ENCODE data around the gene SDS.

Gene SDS

DNA sequence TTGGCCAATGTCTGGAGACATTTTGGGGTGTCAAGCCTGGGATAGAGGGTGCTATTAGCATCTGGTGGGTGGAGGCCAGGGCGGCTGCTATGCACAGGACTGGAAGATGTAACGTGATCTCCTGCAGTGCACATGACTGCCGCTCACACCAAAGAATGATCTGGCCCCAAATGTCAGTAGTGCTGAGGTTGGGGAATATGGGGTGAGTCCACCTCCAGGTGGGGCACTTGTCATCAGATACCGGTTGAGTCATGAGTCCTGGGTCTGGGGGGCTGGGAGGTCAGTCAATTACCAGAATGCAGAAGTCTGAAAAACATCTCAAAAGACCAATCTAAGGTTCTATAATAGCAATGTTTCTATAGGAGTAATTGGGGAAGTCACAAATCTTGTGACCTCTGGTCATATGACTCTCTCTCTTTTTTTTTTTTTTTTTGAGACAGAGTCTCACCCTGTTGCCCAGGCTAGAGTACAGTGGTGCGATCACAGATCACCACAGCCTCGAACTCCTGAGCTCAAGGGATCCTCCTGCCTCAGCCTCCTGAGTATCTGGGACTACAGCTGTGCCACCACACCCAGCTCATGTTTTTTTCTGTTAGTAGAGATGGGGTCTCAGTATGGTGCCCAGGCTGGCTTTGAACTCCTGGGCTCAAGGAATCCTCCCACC is 12.5 kb upstream of the SDS start:
- Mint-ChIP-seq H3K27ac (no peak overlapping the region), H3K36me3 (no peaks in the 10 kb centered on the region), H3K4me3 (no peak overlapping the region), H3K4me1 (no peaks in the 10 kb centered on the region), H3K9me3 (no peaks in the 10 kb centered on the region)
- no peak for DNase-seq (ENCODE audit: low spot score in 2 of 2)
- ATAC-seq: no peak

DNA sequence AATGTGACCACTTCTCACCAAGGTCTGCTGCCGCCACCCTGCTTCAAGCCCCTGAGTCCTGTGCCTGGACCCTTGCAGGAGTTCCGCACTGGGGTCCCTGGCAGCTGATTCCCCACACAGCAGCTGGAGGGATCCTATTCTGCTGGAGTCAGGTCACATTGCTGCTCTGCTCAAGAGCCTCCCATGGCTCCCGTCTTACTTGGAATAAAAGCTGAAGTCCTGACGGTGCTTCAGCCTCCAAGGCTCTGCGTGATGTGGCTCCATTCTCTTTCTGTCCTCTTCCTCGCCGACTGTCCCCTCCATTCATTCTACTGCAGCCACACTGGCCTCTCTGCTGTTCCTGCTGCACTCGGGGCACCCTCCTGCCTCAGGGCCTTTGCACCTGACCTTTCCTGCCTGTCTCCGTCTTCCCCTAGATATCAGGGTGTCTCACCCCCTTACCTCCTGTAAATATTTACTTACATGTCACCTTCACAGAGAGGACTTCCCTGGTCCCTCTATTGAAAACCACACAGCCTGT is 10.9 kb upstream of the SDS start:
- ATAC-seq: no peak
- DNase-seq (ENCODE audit: low spot score in 2 of 2): no peak
- Mint-ChIP-seq H3K36me3 (no peaks in the 10 kb centered on the region), H3K27ac (no peak overlapping the region), H3K9me3 (no peaks in the 10 kb centered on the region), H3K4me1 (no peaks in the 10 kb centered on the region), H3K4me3 (no peak overlapping the region)

DNA sequence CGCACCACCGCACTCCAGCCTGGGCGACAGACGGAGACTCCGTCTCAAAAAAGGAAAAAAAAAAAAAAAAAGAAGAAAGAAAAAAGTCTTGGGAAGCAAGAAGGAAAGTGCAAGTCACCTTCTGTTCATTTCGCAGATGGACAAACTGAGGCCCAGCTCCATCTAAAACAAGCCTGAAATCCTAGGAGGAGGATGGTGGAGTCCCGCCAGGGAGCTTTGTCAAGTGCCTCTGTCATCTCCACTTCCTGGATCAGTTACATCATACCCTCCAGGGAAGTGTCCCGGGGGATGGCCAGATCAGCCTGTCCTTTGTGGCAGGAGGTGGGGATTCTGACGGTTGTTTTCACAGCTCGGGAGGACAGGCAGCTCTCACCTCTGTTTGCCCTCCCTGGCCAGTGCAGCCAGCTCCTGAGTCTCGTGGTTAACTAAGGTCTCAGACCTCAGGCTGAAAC is 9.8 kb upstream of the SDS start:
- Mint-ChIP-seq H3K4me3 (no peak overlapping the region), H3K27ac (no peak overlapping the region), H3K4me1 (no peaks in the 10 kb centered on the region), H3K36me3 (no peaks in the 10 kb centered on the region), H3K9me3 (no peaks in the 10 kb centered on the region)
- ATAC-seq (no peak), DNase-seq (ENCODE audit: low spot score in 2 of 2) (no peak)

DNA sequence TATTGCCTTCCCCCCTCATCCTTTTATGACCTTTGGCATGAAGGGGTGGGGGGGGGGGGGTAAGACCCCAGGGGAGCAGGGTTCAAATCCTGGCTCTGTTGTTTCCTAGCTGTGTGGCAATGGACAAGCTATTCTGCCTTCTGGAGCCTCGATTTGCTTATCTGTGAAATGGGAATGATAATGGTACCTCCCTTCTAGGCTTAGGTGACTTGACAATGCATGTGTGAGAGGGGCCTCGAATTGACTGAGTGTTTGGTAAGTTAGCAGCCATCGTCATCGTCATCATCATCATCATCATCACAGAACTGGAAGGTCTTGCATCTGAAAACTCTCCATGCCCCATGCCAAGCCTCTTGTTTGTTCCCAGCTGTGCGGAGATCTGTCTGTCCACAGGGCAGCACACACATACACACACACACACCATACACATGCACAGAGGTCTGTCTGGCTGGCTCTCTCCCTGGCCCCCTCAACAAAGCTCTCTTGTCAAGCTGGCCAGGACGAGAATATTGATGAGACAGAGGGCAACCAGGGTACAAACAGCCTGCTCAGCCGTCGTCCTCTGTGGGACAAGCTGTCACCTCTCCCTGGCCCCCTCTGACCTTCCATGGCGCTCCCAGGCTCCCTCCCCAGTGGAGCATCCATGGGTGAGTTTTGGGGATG is 5.9 kb upstream of the SDS start:
- Mint-ChIP-seq H3K27ac (no peak overlapping the region), H3K36me3 (no peaks in the 10 kb centered on the region), H3K4me1 (no peaks in the 10 kb centered on the region), H3K4me3 (no peak overlapping the region), H3K9me3 (no peaks in the 10 kb centered on the region)
- ATAC-seq (no peak), DNase-seq (ENCODE audit: low spot score in 2 of 2) (no peak)

DNA sequence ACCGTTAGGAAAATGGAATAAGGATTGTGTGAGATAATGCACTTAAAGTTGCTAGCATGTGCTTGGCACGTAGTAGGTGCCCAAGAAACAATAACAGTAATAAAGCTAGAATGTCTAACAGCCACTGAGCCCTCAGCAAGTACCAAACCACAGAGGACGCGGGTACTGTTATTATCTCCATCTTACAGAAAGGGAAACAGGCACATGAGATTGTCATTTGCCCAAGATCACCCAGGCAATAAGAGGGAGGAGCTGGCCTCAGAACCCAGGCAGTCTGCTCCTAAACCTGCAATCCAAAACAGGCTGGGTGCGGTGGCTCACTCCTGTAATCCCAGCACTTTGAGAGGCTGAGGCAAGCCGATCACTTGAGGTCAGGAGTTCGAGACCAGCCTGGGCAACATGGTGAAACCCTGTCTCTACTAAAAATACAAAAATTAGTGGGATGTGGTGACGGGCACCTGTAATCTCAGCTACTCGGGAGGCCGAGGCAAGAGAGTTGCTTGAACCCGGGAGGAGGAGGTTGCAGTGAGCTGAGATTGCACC is 5.1 kb upstream of the SDS start:
- no peaks in the 10 kb centered on the region for H3K4me1 Mint-ChIP-seq
- DNase-seq (ENCODE audit: low spot score in 2 of 2): no peak
- H3K4me3 Mint-ChIP-seq: no peak overlapping the region
- H3K36me3 Mint-ChIP-seq: no peaks in the 10 kb centered on the region
- ATAC-seq: no peak
- no peak overlapping the region for H3K27ac Mint-ChIP-seq
- no peaks in the 10 kb centered on the region for H3K9me3 Mint-ChIP-seq

DNA sequence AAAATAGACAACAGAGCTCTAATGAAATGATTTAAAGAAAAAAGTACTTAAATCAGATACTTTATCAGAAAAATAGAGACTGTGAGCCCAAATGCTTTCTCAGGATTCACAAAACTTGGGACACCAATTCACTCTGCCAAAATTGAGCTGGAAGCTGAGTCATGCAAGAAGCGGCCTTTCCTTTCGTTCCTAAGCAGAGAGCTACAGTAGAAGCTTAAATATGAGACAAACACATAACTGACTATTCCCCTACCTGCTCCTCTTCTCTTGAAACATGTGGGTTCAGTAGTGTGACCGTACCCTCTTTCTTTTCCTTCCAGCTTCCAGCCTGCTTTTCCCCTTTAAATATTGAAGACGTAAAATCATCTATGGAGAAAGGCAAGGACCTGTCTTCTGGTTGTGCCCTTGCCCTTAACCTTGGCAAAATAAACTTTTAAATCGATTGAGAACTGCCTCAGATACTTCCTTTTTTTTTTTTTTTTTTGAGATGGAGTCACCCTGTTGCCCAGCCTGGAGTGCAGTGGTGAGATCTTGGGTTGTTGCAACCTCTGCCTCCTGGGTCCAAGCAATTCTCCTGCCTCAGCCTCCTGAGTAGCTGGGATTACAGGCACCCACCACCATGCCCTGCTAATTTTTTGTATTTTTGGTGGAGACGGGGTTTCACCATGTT is 4.4 kb upstream of the SDS start:
- Mint-ChIP-seq H3K4me3 (no peak overlapping the region), H3K4me1 (no peaks in the 10 kb centered on the region), H3K27ac (no peak overlapping the region), H3K9me3 (no peaks in the 10 kb centered on the region), H3K36me3 (no peaks in the 10 kb centered on the region)
- ATAC-seq (no peak), DNase-seq (ENCODE audit: low spot score in 2 of 2) (no peak)

DNA sequence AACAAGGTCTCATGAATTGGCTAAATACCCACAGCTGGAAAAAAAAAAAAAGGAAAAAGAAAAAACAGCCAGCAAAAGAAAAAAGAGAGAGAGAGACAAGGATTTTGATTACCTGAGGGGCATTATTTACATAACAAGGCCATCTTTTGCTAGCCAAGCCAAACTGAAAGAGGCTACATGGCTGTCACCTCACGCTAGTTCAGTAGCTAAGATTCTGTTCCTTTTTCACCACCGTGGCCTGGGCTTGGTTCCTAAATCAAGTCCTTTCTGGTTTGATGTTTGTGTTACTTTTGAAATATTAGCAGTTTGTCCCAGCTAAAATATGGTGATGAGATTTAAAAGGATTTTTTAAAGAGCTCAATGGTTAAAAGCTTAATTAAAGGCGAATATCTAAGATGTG is 2.0 kb upstream of the SDS start:
- no peak overlapping the region for H3K4me3 Mint-ChIP-seq
- no peaks in the 10 kb centered on the region for H3K4me1 Mint-ChIP-seq
- DNase-seq (ENCODE audit: low spot score in 2 of 2) (no peak), ATAC-seq (no peak)
- H3K27ac Mint-ChIP-seq: no peak overlapping the region
- H3K9me3 Mint-ChIP-seq: no peaks in the 10 kb centered on the region
- no peaks in the 10 kb centered on the region for H3K36me3 Mint-ChIP-seq

DNA sequence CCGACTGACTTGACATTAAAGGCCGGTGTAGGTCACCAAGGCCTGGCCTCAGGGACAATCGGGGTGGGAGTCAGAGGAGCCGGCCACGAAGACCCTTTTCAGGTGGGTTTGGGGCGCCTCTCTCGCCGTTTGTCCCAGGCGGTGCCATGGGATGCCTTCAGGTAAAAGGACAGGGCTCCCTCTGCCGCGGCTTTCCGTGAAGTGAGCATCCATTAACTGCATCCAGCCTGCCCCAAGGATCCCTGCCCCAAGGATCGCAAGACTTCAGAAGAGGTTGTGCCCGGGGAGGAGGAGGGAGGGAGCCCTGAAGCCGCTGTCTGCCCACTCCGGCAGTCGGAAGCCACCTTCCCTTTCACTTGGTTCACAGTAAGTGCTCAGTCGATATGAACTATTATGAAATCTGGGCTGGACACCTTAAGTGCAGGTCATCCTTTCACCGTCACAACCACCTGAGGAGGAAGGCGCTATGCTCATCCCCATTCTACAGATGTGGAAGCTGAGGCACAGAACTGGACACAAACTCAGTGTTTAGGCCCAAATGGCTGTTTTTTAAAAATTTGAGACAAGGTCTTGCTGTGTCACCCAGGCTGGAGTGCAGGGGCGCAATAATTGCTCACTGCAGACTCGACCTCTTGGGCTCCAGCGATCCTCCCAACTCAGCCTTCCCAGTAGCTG is 964 bp downstream of the SDS start:
- ATAC-seq: no peak
- DNase-seq (ENCODE audit: low spot score in 2 of 2): no peak
- Mint-ChIP-seq H3K9me3 (no peaks in the 10 kb centered on the region), H3K36me3 (no peaks in the 10 kb centered on the region), H3K4me1 (no peaks in the 10 kb centered on the region), H3K4me3 (no peak overlapping the region), H3K27ac (no peak overlapping the region)

DNA sequence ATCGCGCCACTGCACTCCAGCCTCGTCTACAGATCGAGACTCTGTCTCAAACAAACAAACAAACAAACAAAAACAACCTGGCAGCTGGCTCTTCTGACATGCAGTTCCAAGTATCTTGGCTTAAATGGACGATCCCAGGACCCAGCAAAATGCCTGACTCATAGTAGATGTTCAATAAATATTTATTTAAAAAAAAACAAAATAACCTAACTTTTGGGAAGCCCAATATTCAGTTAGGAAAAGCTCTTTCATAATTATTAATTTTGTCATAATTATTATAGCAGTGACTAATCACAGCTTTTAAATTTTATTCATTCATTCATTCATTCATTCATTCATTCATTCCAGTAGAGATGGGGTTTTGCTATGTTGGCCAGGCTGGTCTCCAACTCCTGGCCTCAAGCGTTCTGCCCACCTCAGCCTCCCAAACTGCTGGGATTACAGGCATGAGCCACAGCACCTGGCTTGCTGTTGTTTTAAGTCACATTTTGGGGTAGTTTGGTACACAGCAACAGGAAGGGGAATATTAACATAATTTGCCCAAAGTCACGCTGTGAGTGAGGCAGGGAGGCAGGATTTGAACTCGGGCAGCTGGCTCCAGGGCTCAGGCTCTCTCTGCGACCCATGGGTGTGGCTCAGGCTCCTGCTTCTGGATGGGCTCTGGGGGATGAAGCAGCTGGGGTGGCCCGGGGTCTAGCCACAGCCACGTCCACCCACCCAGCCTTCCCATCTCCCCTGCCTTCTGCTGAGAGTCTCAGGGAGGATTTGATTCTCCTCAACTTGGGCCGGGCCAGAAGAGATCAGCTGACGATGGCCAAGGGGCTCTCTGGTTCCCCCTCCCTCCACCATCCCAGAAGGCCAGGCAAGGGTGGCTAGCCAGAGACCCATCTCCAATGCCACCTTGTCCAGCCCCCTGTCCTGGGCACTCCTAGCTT is 2.4 kb downstream of the SDS start:
- H3K9me3 Mint-ChIP-seq: no peaks in the 10 kb centered on the region
- ATAC-seq: no peak
- no peak overlapping the region for H3K4me3 Mint-ChIP-seq

DNA sequence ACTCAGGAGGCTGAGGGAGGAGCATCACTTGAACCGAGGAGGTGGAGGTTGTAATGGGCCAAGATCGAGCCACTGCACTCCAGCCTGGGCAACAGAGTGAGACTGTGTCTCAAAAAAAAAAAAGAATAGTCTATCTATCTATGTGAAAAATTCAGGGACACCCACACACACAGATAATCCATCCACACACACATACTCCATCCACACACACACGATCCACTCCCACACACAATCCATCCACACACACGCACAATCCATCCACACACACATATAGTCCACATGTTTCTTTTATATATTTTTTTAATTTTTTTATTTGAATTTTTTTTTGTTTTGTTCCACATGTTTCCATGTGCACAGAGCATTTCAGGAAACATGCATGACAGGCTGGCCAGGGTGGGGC is 3.3 kb downstream of the SDS start:
- no peak for ATAC-seq
- no peak overlapping the region for H3K4me3 Mint-ChIP-seq
- no peaks in the 10 kb centered on the region for H3K9me3 Mint-ChIP-seq
- H3K36me3 Mint-ChIP-seq: no peaks in the 10 kb centered on the region
- no peaks in the 10 kb centered on the region for H3K4me1 Mint-ChIP-seq
- no peak overlapping the region for H3K27ac Mint-ChIP-seq
- DNase-seq (ENCODE audit: low spot score in 2 of 2): no peak

More for the DNA sequence above, 2.4 kb downstream of the SDS start:
- no peak for DNase-seq (ENCODE audit: low spot score in 2 of 2)
- H3K4me1 Mint-ChIP-seq: no peaks in the 10 kb centered on the region
- no peak overlapping the region for H3K27ac Mint-ChIP-seq
- H3K36me3 Mint-ChIP-seq: no peaks in the 10 kb centered on the region

DNA sequence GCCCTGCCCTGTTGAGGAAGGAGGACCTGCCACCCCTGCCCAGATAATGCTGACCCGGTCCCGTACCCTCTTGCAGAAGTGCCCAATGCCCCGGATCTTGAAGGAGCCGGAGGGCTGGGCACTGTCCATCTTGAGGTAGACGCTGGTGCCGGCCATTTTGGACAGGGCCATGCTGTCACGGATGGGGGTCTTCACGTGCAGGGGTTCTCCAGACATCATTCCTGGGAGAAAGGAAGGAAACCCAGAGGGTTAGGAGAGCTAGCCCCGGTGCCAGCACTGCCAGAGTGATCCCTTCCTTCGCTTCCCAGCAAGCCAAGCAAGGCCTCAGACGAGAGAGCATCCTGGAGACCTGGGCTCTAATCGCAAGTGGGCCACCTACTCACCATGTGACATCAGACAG is 4.2 kb downstream of the SDS start:
- H3K4me1 Mint-ChIP-seq: no peaks in the 10 kb centered on the region
- no peak overlapping the region for H3K4me3 Mint-ChIP-seq
- no peak for DNase-seq (ENCODE audit: low spot score in 2 of 2)
- H3K9me3 Mint-ChIP-seq: no peaks in the 10 kb centered on the region
- no peak for ATAC-seq
- H3K36me3 Mint-ChIP-seq: no peaks in the 10 kb centered on the region
- no peak overlapping the region for H3K27ac Mint-ChIP-seq

DNA sequence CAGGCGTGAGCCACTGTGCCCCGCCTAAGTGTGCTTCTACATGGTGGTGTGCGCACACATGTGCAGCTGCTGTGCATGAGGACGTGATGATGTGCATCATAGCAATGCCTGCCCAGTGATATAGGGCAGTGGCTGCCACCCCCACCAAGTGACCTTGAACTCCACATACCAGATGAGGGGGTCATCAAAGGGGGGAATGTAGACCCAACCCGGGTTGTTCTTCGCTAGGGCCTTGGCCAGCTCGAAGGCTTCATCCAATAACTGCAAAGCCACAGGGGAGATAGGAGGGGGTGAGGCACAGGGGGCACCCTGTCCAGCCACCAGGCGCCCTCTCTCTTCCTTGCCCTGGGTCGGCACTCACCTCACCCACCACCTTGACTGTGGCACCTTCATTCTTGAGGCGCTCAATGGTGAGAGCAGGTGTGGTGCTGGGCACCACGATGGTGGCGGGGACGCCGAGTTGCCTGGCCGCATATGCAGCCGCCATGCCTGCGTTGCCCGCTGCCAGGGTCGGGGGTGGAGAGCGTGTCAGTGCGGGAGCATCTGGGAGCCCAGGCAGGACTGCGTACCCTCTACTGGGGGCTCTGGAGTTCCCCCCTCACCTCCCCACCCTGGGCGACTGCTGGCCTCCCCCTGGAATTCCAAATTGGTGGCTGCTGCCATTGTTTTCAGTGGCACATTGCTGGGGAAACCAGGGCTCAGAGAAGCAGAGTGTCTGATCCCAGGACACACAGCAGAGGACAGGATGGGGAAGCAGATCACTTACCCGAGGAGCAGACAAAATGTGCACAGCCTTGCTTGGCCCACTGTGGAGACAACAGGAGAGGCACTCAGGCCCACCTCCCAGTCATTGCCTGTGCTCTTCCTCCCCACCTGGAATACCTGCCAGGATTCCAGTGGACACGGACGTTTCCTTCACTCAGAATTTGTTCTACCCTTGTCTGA is 5.1 kb downstream of the SDS start:
- Mint-ChIP-seq H3K27ac (no peak overlapping the region), H3K4me3 (no peak overlapping the region), H3K9me3 (no peaks in the 10 kb centered on the region), H3K4me1 (no peaks in the 10 kb centered on the region), H3K36me3 (no peaks in the 10 kb centered on the region)
- DNase-seq (ENCODE audit: low spot score in 2 of 2): no peak
- ATAC-seq: no peak

DNA sequence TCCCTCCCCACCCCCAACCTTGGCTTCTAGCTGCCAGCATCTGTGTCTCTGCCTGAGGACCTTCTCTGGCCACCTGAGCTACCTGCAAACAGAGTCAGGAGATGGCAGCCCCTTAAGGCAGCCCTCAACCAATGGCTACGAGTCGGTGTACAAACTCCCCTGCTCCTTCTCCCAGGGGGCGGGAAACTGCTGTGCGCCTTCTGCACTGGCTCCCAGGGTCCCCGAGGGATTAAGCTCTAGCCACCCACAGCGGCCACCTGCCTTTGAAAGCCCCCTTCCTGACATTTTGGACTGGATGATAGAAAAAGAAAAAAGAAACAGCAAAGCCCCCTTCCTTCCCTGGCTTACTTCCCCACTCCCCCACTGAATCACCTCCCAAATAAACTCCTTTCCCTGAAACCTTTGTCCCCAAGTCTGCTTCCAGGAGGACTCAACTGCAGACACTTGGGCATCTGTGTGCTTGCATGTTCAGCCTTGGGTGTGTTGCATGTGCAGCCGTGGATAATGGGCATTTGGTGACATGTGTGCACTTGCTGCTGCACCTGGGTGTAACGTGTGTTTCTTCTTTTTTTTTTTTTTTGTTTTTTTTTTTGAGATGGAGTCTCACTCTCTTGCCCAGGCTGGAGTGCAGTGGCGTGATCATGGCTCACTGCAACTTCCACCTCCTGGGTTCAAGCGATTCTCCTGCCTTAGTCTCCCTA is 6.0 kb downstream of the SDS start:
- ATAC-seq: no peak
- Mint-ChIP-seq H3K36me3 (no peaks in the 10 kb centered on the region), H3K9me3 (no peaks in the 10 kb centered on the region), H3K4me1 (no peaks in the 10 kb centered on the region), H3K27ac (no peak overlapping the region), H3K4me3 (no peak overlapping the region)
- DNase-seq (ENCODE audit: low spot score in 2 of 2): no peak
